ENCODE results near the gene FCN3.
"Not testable (repeated sequence)": the region's sequence is repeated elsewhere in the genome, so short reads cannot be mapped to it uniquely, and the experiment has no call there.

- TF ChIP-seq EP300, CTCF (IDR thresholded peaks at IDR 0.05): not testable (repeated sequence)
Measured at GRCh38 chr1:27384797-27385196, 10.2 kb upstream of the FCN3 start.

Data from ovary (tissue), 3 donors.